HG02970 (cell line): ENCODE results near the gene ATP5IF1.
A peak's percentile ranks its signal among the peaks of the same experiment; 100 is the strongest.

Source experiments
- ATAC-seq: cut with Tn5 transposase; IDR thresholded peaks from one replicate; pipeline ENCODE4 v1.9.1; 2021; ENCODE audit warnings: mild to moderate bottlenecking, moderate library complexity, moderate number of reproducible peaks; ENCODE audit not compliant: unreplicated experiment, low FRiP score

The ATP5IF1 gene

DNA sequence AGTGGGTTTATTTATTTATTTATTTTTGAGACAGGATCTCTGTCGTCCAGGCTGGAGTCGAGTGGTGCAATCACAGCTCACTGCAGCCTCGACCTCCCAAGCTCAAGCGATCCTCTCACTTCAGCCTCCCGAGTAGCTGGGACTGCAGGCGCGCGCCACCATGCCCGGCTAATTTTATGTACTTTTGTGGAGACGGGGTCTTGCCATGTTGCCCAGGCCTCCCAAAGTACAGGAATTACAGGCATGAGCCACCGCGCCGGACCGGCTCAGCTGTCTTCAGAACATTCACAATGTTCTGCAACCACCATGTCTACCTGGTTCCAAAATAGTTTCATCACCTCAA lies 2.7 kb upstream of the ATP5IF1 start:
- ATAC-seq, result no peak

DNA sequence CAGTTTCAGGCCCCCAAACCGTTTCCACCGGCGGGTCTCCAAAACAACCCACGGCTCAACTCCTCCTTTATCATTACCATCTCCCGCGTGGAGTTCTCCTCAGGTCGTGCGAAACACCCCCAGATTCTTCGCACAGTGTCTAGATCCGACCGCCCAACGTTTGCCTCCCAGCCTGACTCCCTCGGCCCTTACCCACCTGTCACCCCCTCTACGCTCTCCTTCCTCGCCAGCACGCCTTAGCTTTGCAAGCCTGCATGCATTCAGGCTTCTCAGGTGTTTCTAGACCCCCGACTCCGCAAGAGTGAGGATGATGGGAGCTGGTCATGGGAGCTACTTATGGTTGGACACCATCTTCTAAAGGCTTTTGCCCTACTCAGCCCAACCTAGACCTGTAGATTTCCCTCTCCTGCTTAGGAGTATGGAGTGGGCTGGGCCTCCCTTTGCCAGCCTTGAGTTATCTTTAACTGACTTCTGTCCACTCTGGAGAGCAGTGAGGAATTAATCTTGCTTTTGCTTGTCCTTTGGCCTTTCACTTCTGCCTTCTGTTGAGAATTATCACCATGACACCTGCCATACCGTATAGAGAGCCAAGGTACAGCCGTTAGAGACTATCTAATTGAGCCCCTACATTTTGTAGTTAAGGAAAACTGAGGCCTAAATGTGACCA lies 865 bp downstream of the ATP5IF1 start:
- no peak for ATAC-seq

- ATAC-seq, result no peak
Observed at GRCh38 chr1:28239004-28239403, 3.1 kb downstream of the ATP5IF1 start.

- no peak for ATAC-seq
Observed at GRCh38 chr1:28240024-28240423, 4.1 kb downstream of the ATP5IF1 start.

GRCh38 chr1:28241638-28242241 lies 5.8 kb downstream of the ATP5IF1 start:
- no peak for ATAC-seq

- ATAC-seq, result no peak
Observed at GRCh38 chr1:28243685-28244311, 7.9 kb downstream of the ATP5IF1 start.

GRCh38 chr1:28244549-28245251 lies 8.8 kb downstream of the ATP5IF1 start:
- ATAC-seq, result no peak

GRCh38 chr1:28246427-28246832 lies 10.5 kb downstream of the ATP5IF1 start:
- no peak for ATAC-seq

DNA sequence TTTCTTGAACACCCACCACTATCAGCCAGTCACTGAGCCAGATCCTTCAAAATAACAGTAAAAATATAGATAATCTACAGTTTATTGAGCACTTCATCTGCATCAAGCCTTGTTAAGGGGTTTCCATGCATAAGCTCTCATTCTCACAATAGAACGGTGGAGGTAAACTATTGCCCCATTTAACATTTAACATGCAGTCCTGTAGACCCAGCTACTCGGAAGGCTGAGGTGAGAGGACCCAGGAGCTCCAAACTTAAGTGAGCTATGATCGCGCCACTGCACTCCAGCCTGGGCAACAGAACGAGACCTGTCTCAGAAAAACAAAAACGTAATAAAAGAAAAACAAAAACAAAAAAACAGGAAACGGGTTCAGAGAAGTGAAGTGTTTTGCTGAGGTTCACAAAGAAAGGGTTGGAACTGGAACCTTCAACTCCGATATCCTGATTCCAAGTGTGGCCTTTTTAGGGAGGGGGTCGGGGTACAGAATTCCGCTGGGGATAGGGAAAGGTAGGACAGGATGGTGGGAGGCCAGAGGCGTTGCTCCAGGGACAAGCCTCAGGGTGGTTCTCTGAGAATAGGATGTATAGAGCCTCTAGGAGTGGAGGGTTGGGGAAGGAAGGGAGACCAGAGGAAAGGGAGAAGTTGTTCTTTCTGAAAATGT lies 11.8 kb downstream of the ATP5IF1 start:
- no peak for ATAC-seq

DNA sequence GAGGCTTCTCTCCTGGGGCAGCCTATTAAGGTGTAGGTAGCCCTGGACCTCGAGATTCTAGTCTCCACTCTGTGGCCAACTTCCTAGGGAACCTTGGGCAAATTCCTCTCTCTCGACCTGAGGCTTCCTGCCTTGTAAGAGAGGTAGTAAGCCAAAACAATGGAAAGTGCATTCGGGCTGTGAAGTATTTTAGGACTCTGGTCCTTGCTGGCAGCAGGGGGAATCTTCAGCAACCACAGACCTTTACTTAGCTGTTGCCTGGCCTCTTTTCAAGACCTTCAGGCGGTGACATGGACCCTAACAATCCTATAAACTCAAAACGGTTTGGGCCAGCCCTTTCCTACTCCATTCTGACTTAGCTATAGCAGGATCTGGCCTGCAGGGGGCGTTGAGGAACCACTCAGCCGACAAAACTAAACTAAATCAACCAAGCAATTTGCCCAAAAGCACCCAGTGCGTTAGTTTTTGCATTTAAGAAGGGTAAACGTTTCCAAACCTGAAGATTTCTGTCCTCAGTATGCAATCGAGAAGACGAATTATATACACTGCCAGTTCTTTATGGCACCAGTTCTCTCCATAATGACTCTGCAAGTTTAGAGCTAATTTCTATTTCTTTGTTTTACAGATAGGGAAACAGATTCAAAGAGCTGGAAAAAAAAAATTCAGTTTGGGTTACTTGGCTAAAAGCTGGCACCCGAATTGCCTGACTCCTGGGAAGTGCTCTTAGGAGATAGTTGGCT lies 12.5 kb downstream of the ATP5IF1 start:
- no peak for ATAC-seq

DNA sequence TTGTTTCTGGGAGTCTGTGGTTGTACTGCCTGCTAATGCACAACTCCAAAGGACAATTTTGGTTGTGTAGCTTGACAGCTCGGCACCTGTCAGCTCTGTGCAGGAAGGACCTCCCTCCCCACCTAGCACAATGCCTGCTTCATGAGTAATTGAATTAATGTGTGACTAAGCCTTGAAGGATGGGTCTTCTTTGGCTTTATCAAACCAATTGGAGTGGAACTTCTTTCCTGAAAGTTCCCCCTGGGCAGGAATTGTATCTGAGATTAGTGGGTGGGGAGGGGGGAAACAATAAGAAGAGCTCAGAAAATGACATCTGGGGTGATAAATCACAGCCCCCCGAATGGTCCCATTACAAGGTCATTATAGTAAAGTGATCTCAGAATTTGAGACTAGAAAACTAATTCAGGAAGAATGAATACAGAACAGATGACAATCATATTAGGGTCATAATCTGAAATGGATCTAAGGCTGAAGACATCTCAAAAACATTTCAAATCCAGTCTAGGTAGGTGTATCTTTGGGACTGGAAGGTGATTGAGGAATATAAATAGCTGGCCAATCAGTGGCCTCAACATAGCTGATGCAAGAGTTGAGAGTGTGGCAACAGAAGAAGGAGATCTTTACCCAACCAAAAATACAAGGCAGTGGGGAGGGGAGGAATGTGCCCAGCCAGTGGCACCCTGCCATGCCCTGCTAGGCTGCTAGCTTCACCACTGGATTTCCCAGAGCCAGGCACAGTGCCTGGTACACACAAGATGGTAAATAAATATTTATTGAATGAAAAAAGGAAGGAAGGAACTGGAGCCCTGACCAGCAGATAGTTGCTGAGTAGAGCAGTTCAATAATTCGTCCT lies 13.3 kb downstream of the ATP5IF1 start:
- ATAC-seq, result no peak

- ATAC-seq, result no peak
Observed at GRCh38 chr1:28249866-28250295, 14.0 kb downstream of the ATP5IF1 start.

GRCh38 chr1:28256197-28256827 lies 20.4 kb downstream of the ATP5IF1 start:
- no peak for ATAC-seq

DNA sequence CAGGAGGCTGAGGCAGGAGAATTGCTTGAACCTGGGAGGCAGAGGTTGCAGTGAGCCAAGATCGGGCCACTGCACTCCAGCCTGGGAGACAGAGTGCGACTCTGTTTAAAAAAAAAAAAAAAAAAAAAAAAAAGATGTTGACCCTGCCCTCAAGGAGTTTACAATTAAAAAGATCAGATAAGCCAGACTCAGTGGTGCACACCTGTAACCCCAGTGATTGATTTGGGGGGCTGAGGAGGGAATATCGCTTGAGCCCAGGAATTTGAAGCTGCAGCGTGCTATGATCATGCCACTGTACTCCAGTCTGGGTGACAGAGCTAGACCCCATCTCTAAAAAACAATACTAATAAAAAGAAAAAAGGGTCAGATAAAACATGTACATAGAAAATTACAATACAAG lies 21.8 kb downstream of the ATP5IF1 start:
- no peak for ATAC-seq

DNA sequence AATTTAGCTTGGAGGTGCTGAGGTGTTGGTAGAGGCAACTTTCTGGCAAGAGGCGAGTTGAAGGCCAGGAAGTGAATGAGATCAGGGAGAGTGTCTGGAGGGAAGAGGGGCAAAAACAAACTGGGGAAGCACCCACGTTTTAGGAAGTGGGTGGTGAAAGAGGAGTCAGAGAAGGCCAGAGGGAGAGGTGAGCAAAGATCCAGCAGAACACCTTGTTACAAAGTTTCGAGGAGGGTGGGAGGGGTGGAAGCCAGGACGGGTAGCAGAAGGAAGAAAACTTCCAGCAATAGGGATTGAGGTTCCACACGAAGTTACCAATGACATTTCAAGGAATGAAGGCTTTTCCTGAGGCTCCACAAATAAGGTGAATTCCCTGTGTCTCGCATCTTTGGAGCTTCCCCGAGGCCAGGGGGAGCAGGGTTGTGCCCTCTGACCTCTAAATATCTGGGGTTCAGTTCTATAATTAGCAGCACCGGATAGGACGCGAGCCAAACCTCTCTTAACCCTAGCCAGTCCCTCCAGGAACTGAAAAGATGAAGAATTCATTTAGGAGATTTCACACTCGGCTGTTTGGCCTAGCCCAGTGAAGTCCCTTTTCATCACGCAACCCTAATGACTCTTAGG lies 22.8 kb downstream of the ATP5IF1 start:
- ATAC-seq, result no peak

- peak; percentile 91 for ATAC-seq
Observed at GRCh38 chr1:28259252-28259933, 23.5 kb downstream of the ATP5IF1 start, which contains the start of gene SESN2. Gene SESN2, plus strand, starts transcription at chr1:28259518. Its CDS starts 330 bp downstream, at chr1:28259848.

DNA sequence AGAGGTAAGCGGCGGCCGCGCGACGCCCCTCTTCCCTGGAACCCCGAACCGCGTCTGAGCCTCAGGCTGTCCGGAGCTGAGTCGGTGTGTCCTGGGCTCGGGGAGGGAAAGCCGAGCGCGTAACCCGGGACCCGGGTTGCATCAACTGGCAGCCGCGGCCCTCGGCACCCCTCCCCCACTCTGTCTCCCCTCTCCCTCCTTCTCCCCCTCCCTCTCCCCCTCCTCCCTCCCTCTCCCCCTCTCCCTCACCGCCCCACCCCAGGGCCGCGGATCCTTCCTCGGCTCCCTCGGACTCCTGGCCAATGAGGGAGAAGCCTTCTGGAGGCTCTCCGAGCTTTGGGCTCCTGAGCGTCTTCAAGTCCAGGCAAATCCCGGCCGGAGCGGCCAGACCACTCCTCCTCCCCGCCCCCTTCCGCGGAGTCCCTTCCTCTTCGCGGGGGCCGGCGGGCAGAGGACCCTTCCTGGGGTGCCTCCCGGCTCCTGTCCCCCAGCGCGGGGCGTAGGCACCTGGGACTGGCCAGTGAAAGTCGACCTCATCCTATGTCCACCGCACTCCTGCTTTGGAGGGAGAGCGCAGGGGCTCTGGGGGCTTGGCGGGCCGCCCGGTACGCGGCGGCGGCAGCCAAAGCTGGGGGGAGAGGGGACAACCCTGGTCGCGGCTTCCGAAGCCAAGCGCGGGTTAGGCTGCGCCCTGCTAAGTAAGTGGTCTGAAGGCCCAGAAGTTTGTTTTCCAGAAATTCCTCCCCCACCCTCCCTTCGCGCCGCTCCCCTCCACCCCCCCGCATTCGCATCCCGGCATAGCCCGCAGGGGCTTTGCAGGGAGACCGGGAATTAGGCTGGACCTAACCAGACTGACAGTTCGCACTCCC lies 24.2 kb downstream of the ATP5IF1 start:
- ATAC-seq, result peak; percentile 19
